GM18873 (cell line): ENCODE measurements around the gene SHISA9.

Experiments used
- ATAC-seq: cut with Tn5 transposase; IDR thresholded peaks from one replicate; pipeline ENCODE4 v1.9.1; 2021; ENCODE audit warnings: mild to moderate bottlenecking, moderate library complexity, moderate number of reproducible peaks; ENCODE audit not compliant: unreplicated experiment, low FRiP score

SHISA9 gene

GRCh38 chr16:13012601-13013000 is 111.2 kb downstream of the SHISA9 start:
- no peak for ATAC-seq

- no peak for ATAC-seq
These were observed 111.6 kb downstream of the SHISA9 start for GRCh38 chr16:13013043-13013442.

GRCh38 chr16:13014476-13014875 is 113.1 kb downstream of the SHISA9 start:
- no peak for ATAC-seq

GRCh38 chr16:13018026-13018425 is 116.6 kb downstream of the SHISA9 start:
- ATAC-seq = no peak

GRCh38 chr16:13021996-13022395 is 120.6 kb downstream of the SHISA9 start:
- ATAC-seq = no peak

GRCh38 chr16:13029786-13030185 is 128.4 kb downstream of the SHISA9 start:
- no peak for ATAC-seq

- no peak for ATAC-seq
These were observed 129.4 kb downstream of the SHISA9 start for GRCh38 chr16:13030769-13031168.

GRCh38 chr16:13032911-13033310 is 131.5 kb downstream of the SHISA9 start:
- no peak for ATAC-seq

- no peak for ATAC-seq
These were observed 135.2 kb downstream of the SHISA9 start for GRCh38 chr16:13036600-13036999.

GRCh38 chr16:13038591-13038990 is 137.2 kb downstream of the SHISA9 start:
- ATAC-seq = no peak

GRCh38 chr16:13039526-13039925 is 138.1 kb downstream of the SHISA9 start:
- ATAC-seq = no peak

GRCh38 chr16:13041180-13041579 is 139.8 kb downstream of the SHISA9 start:
- ATAC-seq = no peak

GRCh38 chr16:13041646-13042290 is 140.4 kb downstream of the SHISA9 start:
- ATAC-seq = no peak

GRCh38 chr16:13042291-13042685 is 140.9 kb downstream of the SHISA9 start:
- no peak for ATAC-seq

GRCh38 chr16:13046061-13046821 is 144.8 kb downstream of the SHISA9 start:
- ATAC-seq = no peak

- ATAC-seq = no peak
These were observed 145.9 kb downstream of the SHISA9 start for GRCh38 chr16:13047276-13047675.

GRCh38 chr16:13049688-13050087 is 148.3 kb downstream of the SHISA9 start:
- ATAC-seq = no peak

GRCh38 chr16:13052431-13052830 is 151.0 kb downstream of the SHISA9 start:
- ATAC-seq = no peak

- ATAC-seq = no peak
These were observed 154.1 kb downstream of the SHISA9 start for GRCh38 chr16:13055480-13055879.

GRCh38 chr16:13056607-13057006 is 155.2 kb downstream of the SHISA9 start:
- no peak for ATAC-seq

- ATAC-seq = no peak
These were observed 159.5 kb downstream of the SHISA9 start for GRCh38 chr16:13060932-13061331.

GRCh38 chr16:13061691-13062090 is 160.3 kb downstream of the SHISA9 start:
- no peak for ATAC-seq
